K562 (cell line): ENCODE measurements around the gene VGLL1. TPM values are rescaled to one million over a fixed set of nuclear protein-coding genes. Genes with fewer than 3 reads are reported as not detected.

Source experiments
- ATAC-seq: fragments of 200-7000 bp; cut with Tn5 transposase; 3 replicates; pipeline ENCODE4 v1.9.1; 2020; ENCODE audit warnings: moderate library complexity
- BruUV-seq: library from RNA; stranded (reverse); fragments of 400-500 nt; replicated peaks from 2 replicates; lab custom pipeline; 2021; lab: Mats Ljungman, UMichigan
- CTCF ChIA-PET: fragments of 300-600 bp; formaldehyde crosslinking; extraction: SDS; loops from one replicate; lab custom pipeline; 2021; ENCODE audit warnings: low intra/inter-chr PET ratio; lab: Yijun Ruan, JAX
- POLR2A ChIA-PET: fragments of 300-600, 350-650 bp; sonication (Branson Sonifier 250); formaldehyde crosslinking; extraction: SDS; loops from one replicate; lab custom pipeline; 2021; ENCODE audit warnings: antibody characterized with exemption, inconsistent platforms; lab: Yijun Ruan, JAX
- DNase-seq, 4 experiments: peaks; one replicate each; pipeline versions ENCODE4 v3.0.0 to v3.0.0-alpha.2; 2011 to 2018; ENCODE audit warnings: low spot score in 3 of 4, mixed read lengths in 3 of 4; ENCODE audit errors: extremely low read depth in 1 of 4
- FAIRE-seq: peaks from 2 replicates; lab custom pipeline; 2011; peaks lifted over from hg19 to GRCh38; lab: Jason Lieb, UNC
- H2AFZ ChIP-seq: 2 replicates; pipeline ENCODE4 v1.6.0; 2011; ENCODE audit warnings: low read depth, low read length, control low read depth, inconsistent platforms
- H3K27ac ChIP-seq: fragments of 200-600 bp; 3 replicates; pipeline ENCODE4 v1.8.0; 2011; ENCODE audit warnings: low read depth, mild to moderate bottlenecking, control low read depth, inconsistent platforms, low read length, moderate library complexity, mixed read lengths; ENCODE audit errors: extremely low read depth
- H3K27me3 ChIP-seq, 2 experiments: fragments of 300-600 bp in 1 of 2; 2 replicates in 1 of 2; 3 replicates in 1 of 2; pipeline versions ENCODE4 v1.6.0 to v1.8.0; 2011; ENCODE audit warnings: inconsistent platforms in 2 of 2, low read length in 2 of 2, mild to moderate bottlenecking in 1 of 2, mixed read lengths in 1 of 2, moderate library complexity in 1 of 2; ENCODE audit not compliant: control insufficient read depth in 2 of 2, insufficient read depth in 2 of 2
- H3K36me3 ChIP-seq: fragments of 300-600 bp; 3 replicates; pipeline ENCODE4 v1.8.0; 2011; ENCODE audit warnings: mild to moderate bottlenecking, low read length, inconsistent platforms; ENCODE audit not compliant: control insufficient read depth, insufficient read depth
- H3K4me1 ChIP-seq, 2 experiments: fragments of 200-600 bp in 1 of 2; replicated peaks in 1 of 2; 2 replicates in 1 of 2; 3 replicates in 1 of 2; pipeline versions ENCODE4 v1.5.1 to v1.8.0; 2011; ENCODE audit warnings: inconsistent platforms in 2 of 2, low read length in 2 of 2, mild to moderate bottlenecking in 1 of 2, mixed read lengths in 1 of 2, moderate library complexity in 1 of 2; ENCODE audit not compliant: control insufficient read depth in 2 of 2, insufficient read depth in 2 of 2
- H3K4me2 ChIP-seq: 2 replicates; pipeline ENCODE4 v1.6.1; 2011; ENCODE audit warnings: low read length, control low read depth, inconsistent platforms, mixed read lengths; ENCODE audit not compliant: insufficient read depth
- H3K4me3 ChIP-seq: fragments of 200-600 bp; sonication (generic), shearing (Covaris generic); 2 replicates; pipeline ENCODE4 v1.5.1; 2016; ENCODE audit warnings: control low read depth, inconsistent platforms
- H3K79me2 ChIP-seq: fragments of 200-600 bp; 3 replicates; pipeline ENCODE4 v1.8.0; 2011; ENCODE audit warnings: low read length, inconsistent platforms; ENCODE audit not compliant: control insufficient read depth, insufficient read depth
- H3K9ac ChIP-seq, 2 experiments: 2 replicates each; pipeline versions ENCODE4 v1.6.0 to v1.6.1; 2011; ENCODE audit warnings: low read depth in 2 of 2, low read length in 2 of 2, control low read depth in 1 of 2, inconsistent platforms in 1 of 2, mild to moderate bottlenecking in 1 of 2, mixed read lengths in 1 of 2; ENCODE audit not compliant: insufficient read depth in 1 of 2
- H3K9me1 ChIP-seq: one replicate; pipeline ENCODE4 v1.6.0; 2011; ENCODE audit warnings: inconsistent platforms, mild to moderate bottlenecking, low read length, moderate library complexity; ENCODE audit not compliant: control insufficient read depth, insufficient read depth
- H3K9me3 ChIP-seq: replicated peaks from 2 replicates; pipeline ENCODE4 v1.5.1; 2011; ENCODE audit warnings: low read depth, low read length, inconsistent platforms; ENCODE audit not compliant: control insufficient read depth, insufficient read depth
- H4K20me1 ChIP-seq: replicated peaks from 2 replicates; pipeline ENCODE4 v1.6.1; 2011; ENCODE audit warnings: low read length, inconsistent platforms, mixed read lengths; ENCODE audit not compliant: control insufficient read depth, insufficient read depth
- CHD1 ChIP-seq: fragments of 200-600 bp; sonication (generic); IDR thresholded peaks from one replicate; pipeline ENCODE4 v1.6.1; 2012; ENCODE audit warnings: mild to moderate bottlenecking, moderate library complexity, low read length, inconsistent platforms
- CREB1 ChIP-seq, 2 experiments: sonication (generic) in 1 of 2; formaldehyde crosslinking in 1 of 2; IDR thresholded peaks; 2 replicates each; pipeline versions ENCODE4 v1.6.1 to v1.8.0; 2012 to 2022; ENCODE audit warnings: inconsistent platforms in 1 of 2, mild to moderate bottlenecking in 1 of 2, missing genetic modification reagents in 1 of 2, moderate library complexity in 1 of 2
- ELF1 ChIP-seq: fragments of 200-800 bp; sonication (Bioruptor generic); IDR thresholded peaks from 2 replicates; pipeline ENCODE4 v1.6.1; 2016; ENCODE audit warnings: missing genetic modification characterization, missing compliant biosample characterization
- ERF ChIP-seq: fragments of 450-650 bp; formaldehyde crosslinking; IDR thresholded peaks from 2 replicates; pipeline ENCODE4 v1.4.0; 2020; ENCODE audit warnings: mild to moderate bottlenecking, mixed read lengths
- HMG20A ChIP-seq: fragments of 450-650 bp; formaldehyde crosslinking; conservative IDR thresholded peaks from 2 replicates; pipeline ENCODE4 v1.4.0; 2020; ENCODE audit warnings: mild to moderate bottlenecking, mixed read lengths
- KDM5B ChIP-seq: fragments of 200-600 bp; sonication (generic); IDR thresholded peaks from 2 replicates; pipeline ENCODE4 v1.6.1; 2012; ENCODE audit warnings: low read depth, mild to moderate bottlenecking, moderate library complexity, low read length, control low read depth, inconsistent platforms; ENCODE audit not compliant: insufficient replicate concordance
- MYNN ChIP-seq, 2 experiments: sonication (generic); formaldehyde crosslinking in 1 of 2; IDR thresholded peaks; 2 replicates each; pipeline versions ENCODE4 v1.5.0 to v1.6.1; 2016 to 2020; ENCODE audit warnings: antibody characterized with exemption in 1 of 2, missing genetic modification reagents in 1 of 2
- NBN ChIP-seq: fragments of 450-650 bp; IDR thresholded peaks from 2 replicates; pipeline ENCODE4 v1.6.1; 2016; ENCODE audit warnings: low read depth, mild to moderate bottlenecking
- NCOA2 ChIP-seq, 2 experiments: fragments of 450-650 bp; IDR thresholded peaks; 2 replicates each; pipeline ENCODE4 v1.6.1; 2018; ENCODE audit warnings: mild to moderate bottlenecking in 2 of 2, moderate library complexity in 1 of 2; ENCODE audit not compliant: partially characterized antibody in 2 of 2
- RBM39 ChIP-seq: fragments of 200-400 bp; formaldehyde crosslinking; optimal IDR thresholded peaks from 2 replicates; pipeline ENCODE3; 2018; ENCODE audit warnings: low read depth, low read length
- TFAM ChIP-seq: fragments of 250-450 bp; sonication (Bioruptor Pico); conservative IDR thresholded peaks from 2 replicates; pipeline ENCODE4 v1.5.0; 2021; ENCODE audit warnings: mild to moderate bottlenecking, moderate library complexity
- WHSC1 ChIP-seq: IDR thresholded peaks from one replicate; pipeline ENCODE4 v1.6.1; 2012; ENCODE audit warnings: low read length, control low read depth, inconsistent platforms
- ZC3H8 ChIP-seq: fragments of 450-650 bp; IDR thresholded peaks from 2 replicates; pipeline ENCODE4 v1.6.1; 2017
- ZNF274 ChIP-seq: IDR thresholded peaks from 2 replicates; pipeline ENCODE4 v1.6.1; 2011; ENCODE audit warnings: low read depth, mild to moderate bottlenecking, low read length, moderate library complexity, borderline replicate concordance
- ZNF445 ChIP-seq: fragments of 250-450 bp; sonication (Bioruptor Pico); IDR thresholded peaks from 2 replicates; pipeline ENCODE4 v1.4.0; 2020; ENCODE audit warnings: low read depth, mild to moderate bottlenecking, moderate library complexity
- WGBS: fragments of 100-300 bp; shearing (Covaris generic); methylation state at CpG from one replicate; pipeline ENCODE4 v1.1.6; 2016; ENCODE audit warnings: low coverage, mixed read lengths; ENCODE audit not compliant: insufficient coverage; ENCODE audit errors: missing lambda C conversion rate; 5-methylcytosine and 5-hydroxymethylcytosine counted together
- in situ Hi-C: fragments of 300-500 bp; cut with MboI; formaldehyde crosslinking; loops from 4 replicates; pipeline ENCODE4 v1.15.0; 2018; ENCODE audit warnings: inconsistent platforms, mixed read lengths
- intact Hi-C: fragments of 100-400 bp; cut with micrococcal nuclease; formaldehyde crosslinking; loops from 2 replicates; pipeline ENCODE4 v1.14.2; 2022
- polyA plus RNA-seq, 8 experiments: library from polyadenylated mRNA; depleted of rRNA in 4 of 8; stranded (reverse) in 5 of 8; unstranded in 3 of 8; fragments of >200 nt; fragmentation: Nextera tagmentation in 2 of 8; fragmentation: Illumina TruSeq in 1 of 8; extraction: Ambion mirVana in 2 of 8; extraction: Trizol in 1 of 8; gene quantifications; 2 replicates each; pipeline versions ENCODE4 v1.2.1 to v1.2.3, GENCODE V29; 2011 to 2014; ENCODE audit warnings: inconsistent platforms in 1 of 8, missing spikeins in 1 of 8
- total RNA-seq, 7 experiments: library from RNA; depleted of rRNA in 6 of 7; stranded (reverse); fragments of >200 nt in 6 of 7; fragmentation: Illumina TruSeq in 2 of 7; extraction: Trizol in 2 of 7; gene quantifications; 2 replicates each; pipeline versions ENCODE4 v1.2.1 to v1.2.3, GENCODE V29; 2011 to 2021; ENCODE audit warnings: low replicate concordance in 1 of 7
- TF ChIP-seq, protein P1 (sequence below): fragments of 250-450 bp; sonication (Bioruptor Pico); IDR thresholded peaks from 2 replicates; pipeline ENCODE4 v1.4.0; 2020; ENCODE audit warnings: mild to moderate bottlenecking
- TF ChIP-seq, protein P2 (sequence below): fragments of 450-650 bp; formaldehyde crosslinking; IDR thresholded peaks from 2 replicates; pipeline ENCODE4 v1.4.0; 2022; ENCODE audit warnings: mild to moderate bottlenecking, moderate library complexity
- TF ChIP-seq, protein P3 (sequence below): IDR thresholded peaks from 3 replicates; pipeline ENCODE4 v1.6.1; 2011; ENCODE audit warnings: borderline replicate concordance, mild to moderate bottlenecking, moderate library complexity; ENCODE audit not compliant: insufficient read length; ENCODE audit errors: extremely low read depth

The VGLL1 gene
- total and polyA plus RNA-seq, 9 of the 15 experiments (the other 6 are each of a cell fraction or from before 2014, with no cell fraction given), result not detected

DNA sequence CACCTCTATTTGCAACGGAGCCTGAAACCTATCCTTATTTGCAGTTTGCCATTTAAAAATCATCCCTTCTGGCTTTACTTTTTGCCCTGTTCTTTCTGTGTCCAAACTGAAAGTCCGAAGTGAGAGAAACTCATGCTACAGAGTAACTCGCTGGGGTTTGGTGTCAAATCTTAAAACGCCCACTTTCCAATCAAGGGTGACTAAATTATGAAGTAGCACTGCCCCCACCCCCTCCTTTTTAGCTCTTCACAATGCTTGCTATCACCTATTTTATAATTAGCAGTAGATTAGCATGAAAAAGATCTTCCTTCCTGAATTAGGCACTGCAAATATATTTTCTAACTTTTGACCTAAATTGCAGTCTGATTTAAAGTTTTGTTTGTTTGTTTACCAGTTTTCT, 52.5 kb downstream of the VGLL1 start:
- POLR2A ChIA-PET, result no interaction called here
- no peak overlapping the region for H3K4me2 ChIP-seq
- in situ Hi-C loops (no loop called here), intact Hi-C loops (no loop called here)
- no peaks in the 10 kb centered on the region for H3K4me1 ChIP-seq
- ATAC-seq (no peak), FAIRE-seq (no peak), DNase-seq (no peak)
- no TSS peak for BruUV-seq
- H4K20me1 ChIP-seq, result no peaks in the 10 kb centered on the region; the same call in 1 of the 2 replicates
- H3K27me3 ChIP-seq, result no peaks in the 10 kb centered on the region; a peak in 1 of 5 replicates
- H3K9me1 ChIP-seq, result no peaks in the 10 kb centered on the region
- no peaks in the 10 kb centered on the region for H3K36me3 ChIP-seq
- no peak overlapping the region for H2AFZ ChIP-seq
- no peak overlapping the region for H3K27ac ChIP-seq
- H3K9ac ChIP-seq, result no peak overlapping the region
- H3K4me3 ChIP-seq, result no peak overlapping the region
- H3K9me3 ChIP-seq, result no peaks in the 10 kb centered on the region
- 0% methylated on average over 4 of the region's 4 CpGs for WGBS
- H3K79me2 ChIP-seq, result no peaks in the 10 kb centered on the region
- CTCF ChIA-PET, result no interaction called here
- no peak for TF ChIP-seq TFAM
- no peak for TF ChIP-seq CREB1 (IDR thresholded peaks at IDR 0.05)
- TF ChIP-seq CREB1 (CRISPR knock-in tag; IDR thresholded peaks at IDR 0.05), result no peak
- TF ChIP-seq MYNN (IDR thresholded peaks at IDR 0.05), result no peak
- no peak for TF ChIP-seq MYNN (CRISPR knock-in tag; IDR thresholded peaks at IDR 0.05)
- TF ChIP-seq, protein P1, sequence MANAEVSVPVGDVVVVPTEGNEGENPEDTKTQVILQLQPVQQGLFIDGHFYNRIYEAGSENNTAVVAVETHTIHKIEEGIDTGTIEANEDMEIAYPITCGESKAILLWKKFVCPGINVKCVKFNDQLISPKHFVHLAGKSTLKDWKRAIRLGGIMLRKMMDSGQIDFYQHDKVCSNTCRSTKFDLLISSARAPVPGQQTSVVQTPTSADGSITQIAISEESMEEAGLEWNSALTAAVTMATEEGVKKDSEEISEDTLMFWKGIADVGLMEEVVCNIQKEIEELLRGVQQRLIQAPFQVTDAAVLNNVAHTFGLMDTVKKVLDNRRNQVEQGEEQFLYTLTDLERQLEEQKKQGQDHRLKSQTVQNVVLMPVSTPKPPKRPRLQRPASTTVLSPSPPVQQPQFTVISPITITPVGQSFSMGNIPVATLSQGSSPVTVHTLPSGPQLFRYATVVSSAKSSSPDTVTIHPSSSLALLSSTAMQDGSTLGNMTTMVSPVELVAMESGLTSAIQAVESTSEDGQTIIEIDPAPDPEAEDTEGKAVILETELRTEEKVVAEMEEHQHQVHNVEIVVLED (CRISPR knock-in tag), result no peak
- TF ChIP-seq, protein P2, sequence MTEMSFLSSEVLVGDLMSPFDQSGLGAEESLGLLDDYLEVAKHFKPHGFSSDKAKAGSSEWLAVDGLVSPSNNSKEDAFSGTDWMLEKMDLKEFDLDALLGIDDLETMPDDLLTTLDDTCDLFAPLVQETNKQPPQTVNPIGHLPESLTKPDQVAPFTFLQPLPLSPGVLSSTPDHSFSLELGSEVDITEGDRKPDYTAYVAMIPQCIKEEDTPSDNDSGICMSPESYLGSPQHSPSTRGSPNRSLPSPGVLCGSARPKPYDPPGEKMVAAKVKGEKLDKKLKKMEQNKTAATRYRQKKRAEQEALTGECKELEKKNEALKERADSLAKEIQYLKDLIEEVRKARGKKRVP, result no peak
- TF ChIP-seq, protein P3, sequence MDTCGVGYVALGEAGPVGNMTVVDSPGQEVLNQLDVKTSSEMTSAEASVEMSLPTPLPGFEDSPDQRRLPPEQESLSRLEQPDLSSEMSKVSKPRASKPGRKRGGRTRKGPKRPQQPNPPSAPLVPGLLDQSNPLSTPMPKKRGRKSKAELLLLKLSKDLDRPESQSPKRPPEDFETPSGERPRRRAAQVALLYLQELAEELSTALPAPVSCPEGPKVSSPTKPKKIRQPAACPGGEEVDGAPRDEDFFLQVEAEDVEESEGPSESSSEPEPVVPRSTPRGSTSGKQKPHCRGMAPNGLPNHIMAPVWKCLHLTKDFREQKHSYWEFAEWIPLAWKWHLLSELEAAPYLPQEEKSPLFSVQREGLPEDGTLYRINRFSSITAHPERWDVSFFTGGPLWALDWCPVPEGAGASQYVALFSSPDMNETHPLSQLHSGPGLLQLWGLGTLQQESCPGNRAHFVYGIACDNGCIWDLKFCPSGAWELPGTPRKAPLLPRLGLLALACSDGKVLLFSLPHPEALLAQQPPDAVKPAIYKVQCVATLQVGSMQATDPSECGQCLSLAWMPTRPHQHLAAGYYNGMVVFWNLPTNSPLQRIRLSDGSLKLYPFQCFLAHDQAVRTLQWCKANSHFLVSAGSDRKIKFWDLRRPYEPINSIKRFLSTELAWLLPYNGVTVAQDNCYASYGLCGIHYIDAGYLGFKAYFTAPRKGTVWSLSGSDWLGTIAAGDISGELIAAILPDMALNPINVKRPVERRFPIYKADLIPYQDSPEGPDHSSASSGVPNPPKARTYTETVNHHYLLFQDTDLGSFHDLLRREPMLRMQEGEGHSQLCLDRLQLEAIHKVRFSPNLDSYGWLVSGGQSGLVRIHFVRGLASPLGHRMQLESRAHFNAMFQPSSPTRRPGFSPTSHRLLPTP, result no peak
- no peak for TF ChIP-seq NBN
- no peak for TF ChIP-seq NCOA2 (IDR thresholded peaks at IDR 0.05; ENCODE audit: partially characterized antibody in 2 of 2)
- TF ChIP-seq CHD1, result no peak
- no peak for TF ChIP-seq ZNF445 (CRISPR knock-in tag)
- no peak for TF ChIP-seq ERF (CRISPR knock-in tag)
- TF ChIP-seq WHSC1, result no peak
- no peak for TF ChIP-seq ZNF274
- TF ChIP-seq HMG20A (CRISPR knock-in tag), result no peak
- no peak for TF ChIP-seq ELF1 (tag)
- no peak for TF ChIP-seq ZC3H8
- TF ChIP-seq RBM39, result no peak
- TF ChIP-seq KDM5B, result no peak
